ENCODE measurements around the gene MADCAM1. TPM values are rescaled to one million over a fixed set of nuclear protein-coding genes. Genes with fewer than 3 reads are reported as not detected.

Gene MADCAM1
- total and polyA plus RNA-seq, 8 donors = 0.52 to 11.7 (median 6.7) TPM; not detected in 1

- intact Hi-C loops (cut with DNase I) = no loop called here
- Histone ChIP-seq H3K4me3 (no peak overlapping the region), H3K27ac (no peak overlapping the region), H3K9me3 (no peaks in the 10 kb centered on the region), H3K36me3 (peaks cover 0 to 8% of the 10 kb centered on the region in 2 donors), H3K4me1 (peaks cover 6 to 37% of the 10 kb centered on the region in 2 donors), H3K27me3 (no peaks in the 10 kb centered on the region)
- no peak for TF ChIP-seq CTCF (IDR thresholded peaks at IDR 0.05)
- ATAC-seq (peak; percentile 42), DNase-seq (peak in 2 of 4 donors; percentile 60 to 90)
These were observed 16.5 kb downstream of the MADCAM1 start for GRCh38 chr19:512547-513365.

GRCh38 chr19:513368-514165 is 17.3 kb downstream of the MADCAM1 start:
- intact Hi-C loops (cut with DNase I) = no loop called here
- H3K4me3 ChIP-seq = no peak overlapping the region
- no peak for ATAC-seq
- no peaks in the 10 kb centered on the region for H3K9me3 ChIP-seq
- H3K36me3 ChIP-seq = peaks cover 0 to 8% of the 10 kb centered on the region in 2 donors
- no peak for TF ChIP-seq CTCF (IDR thresholded peaks at IDR 0.05)
- H3K27ac ChIP-seq = no peak overlapping the region
- DNase-seq = no peak
- H3K4me1 ChIP-seq = peaks cover 0 to 29% of the 10 kb centered on the region in 2 donors
- H3K27me3 ChIP-seq = peaks cover 0 to under 1% of the 10 kb centered on the region in 2 donors

GRCh38 chr19:514166-514663 is 17.9 kb downstream of the MADCAM1 start:
- peaks cover 0 to 7% of the 10 kb centered on the region in 2 donors for H3K36me3 ChIP-seq
- intact Hi-C loops (cut with DNase I) = no loop called here
- DNase-seq = no peak
- ATAC-seq = no peak
- peaks cover 0 to 23% of the 10 kb centered on the region in 2 donors for H3K4me1 ChIP-seq
- H3K4me3 ChIP-seq = no peak overlapping the region
- no peaks in the 10 kb centered on the region for H3K9me3 ChIP-seq
- no peak for TF ChIP-seq CTCF (IDR thresholded peaks at IDR 0.05)
- peaks cover 0 to 5% of the 10 kb centered on the region in 2 donors for H3K27me3 ChIP-seq
- no peak overlapping the region for H3K27ac ChIP-seq

GRCh38 chr19:517721-518597 is 21.7 kb downstream of the MADCAM1 start:
- intact Hi-C loops (cut with DNase I) = no loop called here
- peaks cover 0 to 1% of the 10 kb centered on the region in 2 donors for H3K4me1 ChIP-seq
- H3K36me3 ChIP-seq = peaks cover 0 to 6% of the 10 kb centered on the region in 2 donors
- H3K4me3 ChIP-seq = no peak overlapping the region
- no peaks in the 10 kb centered on the region for H3K9me3 ChIP-seq
- peaks cover 0 to 5% of the 10 kb centered on the region in 2 donors for H3K27me3 ChIP-seq
- no peak for TF ChIP-seq CTCF (IDR thresholded peaks at IDR 0.05)
- H3K27ac ChIP-seq = no peak overlapping the region
- peak in 2 of 4 donors; percentile 50 to 87 for DNase-seq
- peak; percentile 9 for ATAC-seq
